Measurements from ENCODE around the gene B9D2. TPM values are rescaled to one million over a fixed set of nuclear protein-coding genes. Genes with fewer than 3 reads are reported as not detected.
A peak's percentile ranks its signal among the peaks of the same experiment; 100 is the strongest.

B9D2 gene
- total and polyA plus RNA-seq, 2 donors: 9.0 to 9.3 TPM

- no peak for DNase-seq (ENCODE audit: low read depth in 6 of 9, low spot score in 9 of 9)
- Histone ChIP-seq H3K36me3 (ENCODE audit: control insufficient read depth in 2 of 2, insufficient read depth in 2 of 2, low read length in 1 of 2) (peaks cover 63 to 72% of the 10 kb centered on the region in 2 donors), H3K4me1 (ENCODE audit: control insufficient read depth in 2 of 2, insufficient read depth in 2 of 2, low read length in 2 of 2) (peaks cover 11 to 48% of the 10 kb centered on the region in 2 donors), H3K27me3 (ENCODE audit: control insufficient read depth in 2 of 2, insufficient read depth in 1 of 2, low read length in 1 of 2) (no peaks in the 10 kb centered on the region), H3K4me3 (ENCODE audit: low read length in 2 of 2) (no peak overlapping the region), H3K9me3 (ENCODE audit: control insufficient read depth in 2 of 2, insufficient read depth in 1 of 2, low read length in 1 of 2) (no peaks in the 10 kb centered on the region), H3K27ac (ENCODE audit: low read depth in 1 of 2, low read length in 1 of 2) (peak overlapping the region in 1 of 2 donors; percentile 64)
- WGBS: 85% methylated on average over 7 of the region's 7 CpGs
These were observed 40.9 kb downstream of the B9D2 start for GRCh38 chr19:41323023-41323422.

- no peak for DNase-seq (ENCODE audit: low read depth in 6 of 9, low spot score in 9 of 9)
- peaks cover 5 to 42% of the 10 kb centered on the region in 2 donors for H3K4me1 ChIP-seq (ENCODE audit: control insufficient read depth in 2 of 2, insufficient read depth in 2 of 2, low read length in 2 of 2)
- no peak overlapping the region for H3K27ac ChIP-seq (ENCODE audit: low read depth in 1 of 2, low read length in 1 of 2)
- no peaks in the 10 kb centered on the region for H3K27me3 ChIP-seq (ENCODE audit: control insufficient read depth in 2 of 2, insufficient read depth in 1 of 2, low read length in 1 of 2)
- WGBS: 97% methylated on average over 11 of the region's 11 CpGs
- H3K9me3 ChIP-seq (ENCODE audit: control insufficient read depth in 2 of 2, insufficient read depth in 1 of 2, low read length in 1 of 2): no peaks in the 10 kb centered on the region
- H3K36me3 ChIP-seq (ENCODE audit: control insufficient read depth in 2 of 2, insufficient read depth in 2 of 2, low read length in 1 of 2): peaks cover 67 to 73% of the 10 kb centered on the region in 2 donors
- H3K4me3 ChIP-seq (ENCODE audit: low read length in 2 of 2): no peak overlapping the region
These were observed 41.5 kb downstream of the B9D2 start for GRCh38 chr19:41322451-41322850.

GRCh38 chr19:41321600-41322270 is 42.2 kb downstream of the B9D2 start:
- H3K4me1 ChIP-seq (ENCODE audit: control insufficient read depth in 2 of 2, insufficient read depth in 2 of 2, low read length in 2 of 2): peaks cover 0 to 35% of the 10 kb centered on the region in 2 donors
- no peaks in the 10 kb centered on the region for H3K9me3 ChIP-seq (ENCODE audit: control insufficient read depth in 2 of 2, insufficient read depth in 1 of 2, low read length in 1 of 2)
- H3K27me3 ChIP-seq (ENCODE audit: control insufficient read depth in 2 of 2, insufficient read depth in 1 of 2, low read length in 1 of 2): no peaks in the 10 kb centered on the region
- no peak overlapping the region for H3K4me3 ChIP-seq (ENCODE audit: low read length in 2 of 2)
- WGBS: 86% methylated on average over 10 of the region's 10 CpGs
- H3K36me3 ChIP-seq (ENCODE audit: control insufficient read depth in 2 of 2, insufficient read depth in 2 of 2, low read length in 1 of 2): peaks cover 74 to 81% of the 10 kb centered on the region in 2 donors
- DNase-seq (ENCODE audit: low read depth in 6 of 9, low spot score in 9 of 9): no peak
- no peak overlapping the region for H3K27ac ChIP-seq (ENCODE audit: low read depth in 1 of 2, low read length in 1 of 2)

GRCh38 chr19:41321204-41321599 is 42.7 kb downstream of the B9D2 start:
- H3K9me3 ChIP-seq (ENCODE audit: control insufficient read depth in 2 of 2, insufficient read depth in 1 of 2, low read length in 1 of 2): no peaks in the 10 kb centered on the region
- DNase-seq (ENCODE audit: low read depth in 6 of 9, low spot score in 9 of 9): no peak
- peaks cover 79 to 83% of the 10 kb centered on the region in 2 donors for H3K36me3 ChIP-seq (ENCODE audit: control insufficient read depth in 2 of 2, insufficient read depth in 2 of 2, low read length in 1 of 2)
- 96% methylated on average over 7 of the region's 7 CpGs for WGBS
- no peak overlapping the region for H3K27ac ChIP-seq (ENCODE audit: low read depth in 1 of 2, low read length in 1 of 2)
- H3K4me1 ChIP-seq (ENCODE audit: control insufficient read depth in 2 of 2, insufficient read depth in 2 of 2, low read length in 2 of 2): peaks cover 0 to 30% of the 10 kb centered on the region in 2 donors
- no peak overlapping the region for H3K4me3 ChIP-seq (ENCODE audit: low read length in 2 of 2)
- no peaks in the 10 kb centered on the region for H3K27me3 ChIP-seq (ENCODE audit: control insufficient read depth in 2 of 2, insufficient read depth in 1 of 2, low read length in 1 of 2)

GRCh38 chr19:41320568-41320967 is 43.4 kb downstream of the B9D2 start:
- peaks cover 0 to 24% of the 10 kb centered on the region in 2 donors for H3K4me1 ChIP-seq (ENCODE audit: control insufficient read depth in 2 of 2, insufficient read depth in 2 of 2, low read length in 2 of 2)
- H3K27ac ChIP-seq (ENCODE audit: low read depth in 1 of 2, low read length in 1 of 2): no peak overlapping the region
- no peaks in the 10 kb centered on the region for H3K27me3 ChIP-seq (ENCODE audit: control insufficient read depth in 2 of 2, insufficient read depth in 1 of 2, low read length in 1 of 2)
- no peaks in the 10 kb centered on the region for H3K9me3 ChIP-seq (ENCODE audit: control insufficient read depth in 2 of 2, insufficient read depth in 1 of 2, low read length in 1 of 2)
- WGBS: 96% methylated on average over 4 of the region's 4 CpGs
- no peak overlapping the region for H3K4me3 ChIP-seq (ENCODE audit: low read length in 2 of 2)
- no peak for DNase-seq (ENCODE audit: low read depth in 6 of 9, low spot score in 9 of 9)
- H3K36me3 ChIP-seq (ENCODE audit: control insufficient read depth in 2 of 2, insufficient read depth in 2 of 2, low read length in 1 of 2): peaks cover 85 to 88% of the 10 kb centered on the region in 2 donors

- WGBS: 95% methylated on average over 11 of the region's 11 CpGs
- H3K27ac ChIP-seq (ENCODE audit: low read depth in 1 of 2, low read length in 1 of 2): no peak overlapping the region
- peaks cover 85 to 89% of the 10 kb centered on the region in 2 donors for H3K36me3 ChIP-seq (ENCODE audit: control insufficient read depth in 2 of 2, insufficient read depth in 2 of 2, low read length in 1 of 2)
- no peak for DNase-seq (ENCODE audit: low read depth in 6 of 9, low spot score in 9 of 9)
- no peaks in the 10 kb centered on the region for H3K27me3 ChIP-seq (ENCODE audit: control insufficient read depth in 2 of 2, insufficient read depth in 1 of 2, low read length in 1 of 2)
- no peak overlapping the region for H3K4me3 ChIP-seq (ENCODE audit: low read length in 2 of 2)
- peaks cover 0 to 21% of the 10 kb centered on the region in 2 donors for H3K4me1 ChIP-seq (ENCODE audit: control insufficient read depth in 2 of 2, insufficient read depth in 2 of 2, low read length in 2 of 2)
- H3K9me3 ChIP-seq (ENCODE audit: control insufficient read depth in 2 of 2, insufficient read depth in 1 of 2, low read length in 1 of 2): no peaks in the 10 kb centered on the region
These were observed 43.8 kb downstream of the B9D2 start for GRCh38 chr19:41320185-41320518.

DNA sequence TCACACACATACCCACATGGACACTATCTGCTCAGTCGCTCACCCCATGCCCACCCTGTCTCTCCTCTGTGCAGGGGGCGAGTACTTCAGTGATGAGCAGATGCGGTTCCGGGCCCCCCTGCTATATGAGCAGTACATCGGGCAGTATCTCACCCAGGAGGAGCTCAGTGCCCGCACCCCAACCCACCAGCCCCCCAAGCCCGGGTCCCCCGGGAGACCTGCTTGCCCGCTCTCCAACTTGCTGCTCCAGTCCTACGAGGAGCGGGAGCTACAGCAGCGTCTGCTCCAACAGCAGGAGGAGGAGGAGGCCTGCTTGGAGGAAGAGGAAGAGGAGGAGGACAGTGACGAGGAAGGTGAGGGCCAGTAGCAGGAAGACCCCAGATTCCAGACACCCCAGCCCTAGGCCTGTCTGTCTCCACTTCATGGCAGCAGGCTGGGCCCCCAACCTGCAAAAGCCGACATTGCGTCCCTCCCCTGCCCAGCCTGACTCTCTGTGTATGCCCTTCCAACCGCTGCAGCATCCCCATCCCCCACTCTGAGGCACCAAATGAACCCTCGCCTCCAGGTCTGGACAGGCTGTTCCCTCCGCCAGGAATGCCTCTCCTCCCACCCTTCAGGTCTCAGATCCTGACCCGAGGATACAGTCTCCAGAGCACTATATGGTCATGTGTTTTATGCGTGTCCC is 44.3 kb downstream of the B9D2 start:
- peaks cover 89 to 91% of the 10 kb centered on the region in 2 donors for H3K36me3 ChIP-seq (ENCODE audit: control insufficient read depth in 2 of 2, insufficient read depth in 2 of 2, low read length in 1 of 2)
- no peak overlapping the region for H3K27ac ChIP-seq (ENCODE audit: low read depth in 1 of 2, low read length in 1 of 2)
- no peak overlapping the region for H3K4me3 ChIP-seq (ENCODE audit: low read length in 2 of 2)
- no peak for DNase-seq (ENCODE audit: low read depth in 6 of 9, low spot score in 9 of 9)
- 94% methylated on average over 20 of the region's 20 CpGs for WGBS
- H3K27me3 ChIP-seq (ENCODE audit: control insufficient read depth in 2 of 2, insufficient read depth in 1 of 2, low read length in 1 of 2): no peaks in the 10 kb centered on the region
- H3K9me3 ChIP-seq (ENCODE audit: control insufficient read depth in 2 of 2, insufficient read depth in 1 of 2, low read length in 1 of 2): no peaks in the 10 kb centered on the region
- peaks cover 0 to 18% of the 10 kb centered on the region in 2 donors for H3K4me1 ChIP-seq (ENCODE audit: control insufficient read depth in 2 of 2, insufficient read depth in 2 of 2, low read length in 2 of 2)

DNA sequence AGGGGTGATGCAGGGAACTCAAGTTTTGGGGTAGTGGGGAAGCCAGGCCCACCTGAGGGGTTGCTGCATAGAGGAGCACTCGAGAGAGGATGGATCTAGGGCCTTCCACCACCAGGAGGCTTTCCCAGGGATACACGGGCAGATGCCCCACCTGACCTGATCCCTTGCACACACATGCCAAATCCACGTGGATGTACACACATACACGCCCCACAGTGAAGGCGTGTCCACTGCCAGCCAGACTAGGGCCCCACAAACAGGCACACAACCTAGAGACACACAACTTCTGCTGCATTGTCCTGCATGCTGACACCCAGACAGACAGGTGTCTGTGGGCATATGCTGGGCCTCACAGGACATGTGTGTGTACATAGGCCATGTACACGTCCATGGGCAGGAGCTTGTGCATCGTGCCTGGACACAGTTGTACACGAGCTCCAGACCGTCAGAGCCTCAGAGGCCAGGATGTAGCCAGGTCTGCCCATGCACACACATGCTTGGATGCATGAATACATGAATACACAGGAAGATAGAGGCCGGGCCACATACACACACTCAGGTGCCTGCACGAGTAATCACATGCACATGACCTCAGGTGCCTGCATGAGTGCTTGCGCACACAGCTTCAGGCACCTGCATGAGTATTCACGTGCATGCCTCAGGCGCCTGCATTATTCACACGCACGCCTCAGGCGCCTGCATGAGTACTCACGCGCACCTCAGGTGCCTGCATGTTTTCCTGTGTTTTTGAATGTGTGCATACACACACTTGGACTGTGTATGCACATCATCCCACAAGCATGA is 45.1 kb downstream of the B9D2 start:
- H3K4me1 ChIP-seq (ENCODE audit: control insufficient read depth in 2 of 2, insufficient read depth in 2 of 2, low read length in 2 of 2): peaks cover 0 to 16% of the 10 kb centered on the region in 2 donors
- peaks cover 86% of the 10 kb centered on the region in 2 donors for H3K36me3 ChIP-seq (ENCODE audit: control insufficient read depth in 2 of 2, insufficient read depth in 2 of 2, low read length in 1 of 2)
- H3K27ac ChIP-seq (ENCODE audit: low read depth in 1 of 2, low read length in 1 of 2): no peak overlapping the region
- no peaks in the 10 kb centered on the region for H3K27me3 ChIP-seq (ENCODE audit: control insufficient read depth in 2 of 2, insufficient read depth in 1 of 2, low read length in 1 of 2)
- 97% methylated on average over 19 of the region's 19 CpGs for WGBS
- no peak overlapping the region for H3K4me3 ChIP-seq (ENCODE audit: low read length in 2 of 2)
- H3K9me3 ChIP-seq (ENCODE audit: control insufficient read depth in 2 of 2, insufficient read depth in 1 of 2, low read length in 1 of 2): no peaks in the 10 kb centered on the region
- DNase-seq (ENCODE audit: low read depth in 6 of 9, low spot score in 9 of 9): no peak

All from thymus (tissue), 11 donors.